CD14-positive monocyte (primary cell): ENCODE results near the gene SLCO1B3. TPM values are rescaled to one million over a fixed set of nuclear protein-coding genes. Genes with fewer than 3 reads are reported as not detected.
"Not testable (repeated sequence)": the region's sequence is repeated elsewhere in the genome, so short reads cannot be mapped to it uniquely, and the experiment has no call there.

ENCODE experiments used
- DNase-seq, 3 donors: peaks; one replicate each; pipeline ENCODE4 v3.0.0-alpha.2; 2011 to 2022
- H2AFZ ChIP-seq: 2 replicates; pipeline ENCODE4 v1.6.0; 2012; ENCODE audit warnings: mild to moderate bottlenecking, low read depth, low read length, inconsistent platforms; ENCODE audit not compliant: insufficient read depth, poor library complexity, severe bottlenecking
- H3K27ac ChIP-seq, 2 donors: 1 replicate in 1 of 2; 2 replicates in 1 of 2; pipeline ENCODE4 v1.5.1; 2012 to 2013; ENCODE audit warnings: low read length in 2 of 2, control low read depth in 1 of 2, inconsistent platforms in 1 of 2, low read depth in 1 of 2, mild to moderate bottlenecking in 1 of 2
- H3K27me3 ChIP-seq, 2 donors: one replicate each; pipeline versions ENCODE4 v1.6.0 to v1.6.1; 2011 to 2013; ENCODE audit warnings: low read length in 2 of 2; ENCODE audit not compliant: control insufficient read depth in 2 of 2, insufficient read depth in 2 of 2
- H3K36me3 ChIP-seq, 2 donors: replicated peaks in 1 of 2; 1 replicate in 1 of 2; 2 replicates in 1 of 2; pipeline versions ENCODE4 v1.5.1 to v1.6.1; 2012 to 2013; ENCODE audit warnings: low read length in 2 of 2, control low read depth in 1 of 2, inconsistent platforms in 1 of 2, mild to moderate bottlenecking in 1 of 2; ENCODE audit not compliant: insufficient read depth in 2 of 2, control insufficient read depth in 1 of 2
- H3K4me1 ChIP-seq, 2 donors: 1 replicate in 1 of 2; 2 replicates in 1 of 2; pipeline versions ENCODE4 v1.5.1 to v1.6.1; 2012 to 2013; ENCODE audit warnings: low read length in 2 of 2, control low read depth in 1 of 2, inconsistent platforms in 1 of 2, mild to moderate bottlenecking in 1 of 2, moderate library complexity in 1 of 2; ENCODE audit not compliant: insufficient read depth in 2 of 2, control insufficient read depth in 1 of 2
- H3K4me2 ChIP-seq: replicated peaks from 2 replicates; pipeline ENCODE3; 2012; ENCODE audit warnings: low read length, moderate library complexity, mild to moderate bottlenecking; ENCODE audit not compliant: poor library complexity, severe bottlenecking; ENCODE audit errors: extremely low read depth
- H3K4me3 ChIP-seq, 3 experiments: fragments of 200-600 bp in 1 of 3; sonication (generic) in 1 of 3; replicated peaks in 1 of 3; 1 replicate in 2 of 3; 2 replicates in 1 of 3; pipeline ENCODE4 v1.5.1; 2011 to 2013; ENCODE audit warnings: low read length in 3 of 3, mild to moderate bottlenecking in 3 of 3, control low read depth in 2 of 3, low read depth in 2 of 3, inconsistent platforms in 1 of 3, moderate library complexity in 1 of 3
- H3K79me2 ChIP-seq: 2 replicates; pipeline ENCODE4 v1.6.0; 2012; ENCODE audit warnings: mild to moderate bottlenecking, control low read depth, inconsistent platforms, low read length, moderate library complexity; ENCODE audit not compliant: insufficient read depth
- H3K9ac ChIP-seq: 2 replicates; pipeline ENCODE4 v1.6.0; 2017; ENCODE audit warnings: low read length, mild to moderate bottlenecking; ENCODE audit not compliant: insufficient read depth, poor library complexity, severe bottlenecking
- H3K9me3 ChIP-seq, 2 donors: replicated peaks in 1 of 2; 1 replicate in 1 of 2; 2 replicates in 1 of 2; pipeline versions ENCODE4 v1.5.1 to v1.6.1; 2012 to 2013; ENCODE audit warnings: low read length in 2 of 2, control low read depth in 1 of 2; ENCODE audit not compliant: control insufficient read depth in 1 of 2, insufficient read depth in 1 of 2
- H4K20me1 ChIP-seq: 2 replicates; pipeline ENCODE4 v1.6.0; 2012; ENCODE audit warnings: mild to moderate bottlenecking, low read length, control low read depth, moderate library complexity; ENCODE audit not compliant: insufficient read depth
- H3K27ac Mint-ChIP-seq, 7 donors: one replicate each; pipeline ENCODE4 v1.8.0; 2020; ENCODE audit warnings: mild to moderate bottlenecking in 7 of 7, mixed read lengths in 7 of 7, moderate library complexity in 6 of 7, inconsistent platforms in 2 of 7
- H3K27me3 Mint-ChIP-seq, 3 donors: one replicate each; pipeline ENCODE4 v1.8.0; 2021 to 2022; ENCODE audit warnings: low read depth in 3 of 3, mild to moderate bottlenecking in 3 of 3, mixed read lengths in 3 of 3, moderate library complexity in 3 of 3, inconsistent platforms in 1 of 3
- H3K36me3 Mint-ChIP-seq, 2 donors: one replicate each; pipeline ENCODE4 v1.8.0; 2020; ENCODE audit warnings: mixed read lengths in 2 of 2, inconsistent platforms in 1 of 2, mild to moderate bottlenecking in 1 of 2
- H3K4me1 Mint-ChIP-seq: one replicate; pipeline ENCODE4 v1.8.0; 2020; ENCODE audit warnings: mild to moderate bottlenecking, mixed read lengths
- H3K4me3 Mint-ChIP-seq, 2 donors: one replicate each; pipeline ENCODE4 v1.8.0; 2020; ENCODE audit warnings: mild to moderate bottlenecking in 2 of 2, mixed read lengths in 2 of 2, moderate library complexity in 1 of 2
- H3K9me3 Mint-ChIP-seq, 7 donors: one replicate each; pipeline ENCODE4 v1.8.0; 2020 to 2022; ENCODE audit warnings: mixed read lengths in 7 of 7, mild to moderate bottlenecking in 6 of 7, moderate library complexity in 6 of 7, inconsistent platforms in 2 of 7
- WGBS: methylation state at CpG from one replicate; pipeline ENCODE4 v1.1.5; 2013; ENCODE audit warnings: missing lambda C conversion rate; ENCODE audit not compliant: insufficient coverage; 5-methylcytosine and 5-hydroxymethylcytosine counted together
- intact Hi-C, 2 donors: fragments of 100-400 bp; cut with micrococcal nuclease; formaldehyde crosslinking; loops; one replicate each; pipeline versions ENCODE4 v1.15.0 to v1.15.1; 2023
- polyA plus RNA-seq, 3 donors: library from polyadenylated mRNA; depleted of rRNA in 1 of 3; unstranded in 2 of 3; stranded (reverse) in 1 of 3; fragments of 300-500 nt in 2 of 3; fragments of >200 nt in 1 of 3; fragmentation: Illumina TruSeq in 2 of 3; gene quantifications; 1 replicate in 2 of 3; 2 replicates in 1 of 3; pipeline ENCODE4 v1.2.3, GENCODE V29; 2012 to 2021
- TF ChIP-seq, protein P1 (sequence below): fragments of 200-600 bp; IDR thresholded peaks from one replicate; pipeline ENCODE4 v1.8.0; 2022; ENCODE audit warnings: antibody characterized with exemption, mild to moderate bottlenecking

SLCO1B3 gene
- polyA plus RNA-seq, 3 donors, result not detected

DNA sequence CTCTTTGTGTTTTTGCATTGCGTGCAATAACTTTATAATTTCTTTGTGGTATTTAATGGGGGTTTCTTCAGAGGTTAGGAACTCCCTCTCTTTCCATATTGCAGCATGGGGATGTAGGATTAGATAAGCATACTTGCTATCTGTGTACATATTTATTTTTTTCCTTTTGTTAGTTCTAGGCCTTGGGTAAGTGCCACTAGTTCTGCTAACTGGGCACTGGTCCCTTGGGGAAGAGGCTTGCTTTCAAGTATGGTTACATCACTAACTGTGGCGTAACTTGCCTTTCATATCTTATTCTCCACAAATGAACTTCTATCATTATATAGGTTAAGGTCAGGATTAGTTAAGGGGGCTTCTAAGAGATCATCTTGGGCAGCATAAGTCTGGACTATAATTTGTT is 31.5 kb upstream of the SLCO1B3 start:
- peaks cover 0 to 14% of the 10 kb centered on the region in 2 donors for H3K9me3 ChIP-seq
- intact Hi-C loops, result no loop called here
- no peak overlapping the region for H2AFZ ChIP-seq
- no peak overlapping the region for H3K27ac ChIP-seq
- Mint-ChIP-seq H3K4me1 (no peaks in the 10 kb centered on the region), H3K36me3 (no peaks in the 10 kb centered on the region), H3K27me3 (peaks cover 0 to 2% (median 0%) of the 10 kb centered on the region in 3 donors), H3K4me3 (no peak overlapping the region), H3K9me3 (peaks cover 6 to 39% (median 23%) of the 10 kb centered on the region in 7 donors), H3K27ac (no peak overlapping the region)
- H3K4me3 ChIP-seq, result no peak overlapping the region
- no peaks in the 10 kb centered on the region for H3K4me1 ChIP-seq
- H3K4me2 ChIP-seq, result no peak overlapping the region
- H3K27me3 ChIP-seq, result no peaks in the 10 kb centered on the region
- no peaks in the 10 kb centered on the region for H4K20me1 ChIP-seq
- DNase-seq, result no peak
- H3K9ac ChIP-seq, result no peak overlapping the region
- TF ChIP-seq, protein P1, sequence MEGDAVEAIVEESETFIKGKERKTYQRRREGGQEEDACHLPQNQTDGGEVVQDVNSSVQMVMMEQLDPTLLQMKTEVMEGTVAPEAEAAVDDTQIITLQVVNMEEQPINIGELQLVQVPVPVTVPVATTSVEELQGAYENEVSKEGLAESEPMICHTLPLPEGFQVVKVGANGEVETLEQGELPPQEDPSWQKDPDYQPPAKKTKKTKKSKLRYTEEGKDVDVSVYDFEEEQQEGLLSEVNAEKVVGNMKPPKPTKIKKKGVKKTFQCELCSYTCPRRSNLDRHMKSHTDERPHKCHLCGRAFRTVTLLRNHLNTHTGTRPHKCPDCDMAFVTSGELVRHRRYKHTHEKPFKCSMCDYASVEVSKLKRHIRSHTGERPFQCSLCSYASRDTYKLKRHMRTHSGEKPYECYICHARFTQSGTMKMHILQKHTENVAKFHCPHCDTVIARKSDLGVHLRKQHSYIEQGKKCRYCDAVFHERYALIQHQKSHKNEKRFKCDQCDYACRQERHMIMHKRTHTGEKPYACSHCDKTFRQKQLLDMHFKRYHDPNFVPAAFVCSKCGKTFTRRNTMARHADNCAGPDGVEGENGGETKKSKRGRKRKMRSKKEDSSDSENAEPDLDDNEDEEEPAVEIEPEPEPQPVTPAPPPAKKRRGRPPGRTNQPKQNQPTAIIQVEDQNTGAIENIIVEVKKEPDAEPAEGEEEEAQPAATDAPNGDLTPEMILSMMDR, result no peak
- no CpG with 5 or more reads among the region's 2 CpGs for WGBS
- H3K36me3 ChIP-seq, result no peaks in the 10 kb centered on the region
- no peaks in the 10 kb centered on the region for H3K79me2 ChIP-seq

DNA sequence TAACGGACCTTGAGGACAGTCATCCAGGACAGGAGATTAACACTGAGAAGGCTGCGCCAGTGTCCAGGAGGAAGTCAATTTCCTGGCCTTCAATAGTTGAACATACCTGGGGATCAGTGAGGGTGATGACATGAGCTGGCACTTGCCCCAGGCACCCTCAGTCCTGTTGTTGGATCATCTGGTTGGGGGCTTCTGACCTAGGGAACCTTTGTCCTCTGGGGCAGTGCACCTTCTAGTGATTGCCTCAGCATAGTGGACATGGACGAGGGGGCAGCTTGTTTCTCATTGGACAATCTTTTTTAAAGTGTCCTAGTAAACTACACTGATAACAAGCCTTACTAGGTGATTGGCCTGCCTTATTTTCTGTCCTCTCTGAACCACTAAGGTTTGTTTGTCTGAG is 30.5 kb upstream of the SLCO1B3 start:
- H3K36me3 ChIP-seq, H3K27me3 ChIP-seq, intact Hi-C loops, H3K36me3 Mint-ChIP-seq, H3K79me2 ChIP-seq, H4K20me1 ChIP-seq, H3K4me3 Mint-ChIP-seq, H3K9ac ChIP-seq, H3K4me1 Mint-ChIP-seq, H3K27me3 Mint-ChIP-seq, DNase-seq, H3K27ac ChIP-seq, H3K4me2 ChIP-seq, H3K27ac Mint-ChIP-seq, H3K4me1 ChIP-seq, H3K4me3 ChIP-seq, H2AFZ ChIP-seq: not testable (repeated sequence)
- H3K9me3 Mint-ChIP-seq, result peaks cover 6 to 42% (median 23%) of the 10 kb centered on the region in 7 donors
- H3K9me3 ChIP-seq, result peaks cover 0 to 16% of the 10 kb centered on the region in 2 donors
- WGBS, result 95% methylated on average over 2 of the region's 3 CpGs

DNA sequence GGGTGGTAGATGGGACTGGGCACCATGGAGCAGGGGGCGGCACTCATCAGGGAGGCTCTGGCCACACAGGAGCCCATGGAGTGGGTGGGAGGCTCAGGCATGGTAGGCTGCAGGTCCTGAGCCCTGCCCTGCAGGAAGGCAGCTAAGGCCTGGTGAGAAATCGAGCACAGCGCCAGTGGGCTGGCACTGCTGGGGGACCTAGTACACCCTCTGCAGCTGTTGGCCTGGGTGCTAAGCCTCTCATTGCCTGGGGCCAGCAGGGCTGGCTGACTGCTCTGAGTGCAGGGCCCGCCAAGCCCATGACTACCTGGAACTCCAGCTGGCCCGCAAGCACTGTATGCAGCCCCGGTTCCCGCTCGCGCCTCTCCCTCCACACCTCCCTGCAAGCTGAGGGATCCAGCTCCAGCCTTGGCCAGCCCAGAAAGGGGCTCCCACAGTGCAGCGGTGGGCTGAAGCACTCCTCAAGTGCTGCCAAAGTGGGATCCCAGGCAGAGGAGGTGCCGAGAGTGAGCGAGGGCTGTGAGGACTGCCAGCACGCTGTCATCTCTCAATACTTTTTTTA is 26.6 kb upstream of the SLCO1B3 start:
- H3K9ac ChIP-seq, H3K4me2 ChIP-seq, H3K9me3 ChIP-seq, H3K27ac Mint-ChIP-seq, intact Hi-C loops, DNase-seq, H4K20me1 ChIP-seq, H3K4me3 ChIP-seq, H3K27ac ChIP-seq, H3K79me2 ChIP-seq, H2AFZ ChIP-seq, H3K4me1 Mint-ChIP-seq, H3K27me3 ChIP-seq, H3K36me3 Mint-ChIP-seq, H3K4me3 Mint-ChIP-seq, H3K36me3 ChIP-seq, H3K27me3 Mint-ChIP-seq, H3K4me1 ChIP-seq: not testable (repeated sequence)
- peaks cover 4 to 32% (median 13%) of the 10 kb centered on the region in 7 donors for H3K9me3 Mint-ChIP-seq
- WGBS, result 98% methylated on average over 5 of the region's 13 CpGs
